ENCODE results near the gene STT3B.
"Not testable (repeated sequence)": the region's sequence is repeated elsewhere in the genome, so short reads cannot be mapped to it uniquely, and the experiment has no call there.

Gene STT3B

GRCh38 chr3:31552103-31552502 is 19.4 kb downstream of the STT3B start:
- DNase-seq: no peak

- DNase-seq: no peak
These were observed 20.5 kb downstream of the STT3B start for GRCh38 chr3:31553258-31553657.

GRCh38 chr3:31555204-31555603 is 22.5 kb downstream of the STT3B start:
- no peak for DNase-seq

- DNase-seq: no peak
These were observed 27.3 kb downstream of the STT3B start for GRCh38 chr3:31559872-31560534.

GRCh38 chr3:31561891-31562290 is 29.2 kb downstream of the STT3B start:
- DNase-seq: no peak

- no peak for DNase-seq
These were observed 29.8 kb downstream of the STT3B start for GRCh38 chr3:31562525-31562924.

- no peak for DNase-seq
These were observed 32.6 kb downstream of the STT3B start for GRCh38 chr3:31565288-31565687.

- no peak for DNase-seq
These were observed 34.3 kb downstream of the STT3B start for GRCh38 chr3:31567036-31567435.

GRCh38 chr3:31568649-31569048 is 35.9 kb downstream of the STT3B start:
- no peak for DNase-seq

GRCh38 chr3:31571325-31571724 is 38.6 kb downstream of the STT3B start:
- DNase-seq: no peak

- no peak for DNase-seq
These were observed 39.7 kb downstream of the STT3B start for GRCh38 chr3:31572236-31573004.

- no peak for DNase-seq
These were observed 40.5 kb downstream of the STT3B start for GRCh38 chr3:31573036-31573779.

GRCh38 chr3:31575448-31575847 is 42.7 kb downstream of the STT3B start:
- no peak for DNase-seq

GRCh38 chr3:31576521-31576920 is 43.8 kb downstream of the STT3B start:
- no peak for DNase-seq

GRCh38 chr3:31577232-31577631 is 44.5 kb downstream of the STT3B start:
- no peak for DNase-seq

GRCh38 chr3:31579828-31580227 is 47.1 kb downstream of the STT3B start:
- no peak for DNase-seq

- no peak for DNase-seq
These were observed 47.9 kb downstream of the STT3B start for GRCh38 chr3:31580645-31581044.

- no peak for DNase-seq
These were observed 48.9 kb downstream of the STT3B start for GRCh38 chr3:31581660-31582059.

GRCh38 chr3:31589228-31589627 is 56.5 kb downstream of the STT3B start:
- no peak for DNase-seq

- no peak for DNase-seq
These were observed 57.9 kb downstream of the STT3B start for GRCh38 chr3:31590650-31591049.

- DNase-seq: no peak
These were observed 60.0 kb downstream of the STT3B start for GRCh38 chr3:31592764-31593163.

GRCh38 chr3:31596176-31596575 is 63.5 kb downstream of the STT3B start:
- DNase-seq: no peak

- DNase-seq: no peak
These were observed 67.7 kb downstream of the STT3B start for GRCh38 chr3:31600431-31600830.

GRCh38 chr3:31605333-31605732 is 72.6 kb downstream of the STT3B start:
- not testable (repeated sequence) for DNase-seq

Data from fibroblast of skin of abdomen (primary cell).